ENCODE results near the gene ST14.

The ST14 gene

GRCh38 chr11:130206141-130206540 lies 46.6 kb downstream of the ST14 start:
- Histone ChIP-seq H3K4me1 (ENCODE audit: insufficient read depth, low read length) (no peaks in the 10 kb centered on the region), H3K9me3 (ENCODE audit: insufficient read depth, low read depth, low read length) (no peaks in the 10 kb centered on the region), H3K36me3 (ENCODE audit: insufficient read depth, low read depth, low read length) (no peaks in the 10 kb centered on the region), H3K4me3 (ENCODE audit: low read length) (no peak overlapping the region), H3K27me3 (ENCODE audit: insufficient read depth, low read length) (no peaks in the 10 kb centered on the region), H3K9ac (ENCODE audit: low read depth, low read length) (no peak overlapping the region), H3K27ac (ENCODE audit: low read length) (no peak overlapping the region)

DNA sequence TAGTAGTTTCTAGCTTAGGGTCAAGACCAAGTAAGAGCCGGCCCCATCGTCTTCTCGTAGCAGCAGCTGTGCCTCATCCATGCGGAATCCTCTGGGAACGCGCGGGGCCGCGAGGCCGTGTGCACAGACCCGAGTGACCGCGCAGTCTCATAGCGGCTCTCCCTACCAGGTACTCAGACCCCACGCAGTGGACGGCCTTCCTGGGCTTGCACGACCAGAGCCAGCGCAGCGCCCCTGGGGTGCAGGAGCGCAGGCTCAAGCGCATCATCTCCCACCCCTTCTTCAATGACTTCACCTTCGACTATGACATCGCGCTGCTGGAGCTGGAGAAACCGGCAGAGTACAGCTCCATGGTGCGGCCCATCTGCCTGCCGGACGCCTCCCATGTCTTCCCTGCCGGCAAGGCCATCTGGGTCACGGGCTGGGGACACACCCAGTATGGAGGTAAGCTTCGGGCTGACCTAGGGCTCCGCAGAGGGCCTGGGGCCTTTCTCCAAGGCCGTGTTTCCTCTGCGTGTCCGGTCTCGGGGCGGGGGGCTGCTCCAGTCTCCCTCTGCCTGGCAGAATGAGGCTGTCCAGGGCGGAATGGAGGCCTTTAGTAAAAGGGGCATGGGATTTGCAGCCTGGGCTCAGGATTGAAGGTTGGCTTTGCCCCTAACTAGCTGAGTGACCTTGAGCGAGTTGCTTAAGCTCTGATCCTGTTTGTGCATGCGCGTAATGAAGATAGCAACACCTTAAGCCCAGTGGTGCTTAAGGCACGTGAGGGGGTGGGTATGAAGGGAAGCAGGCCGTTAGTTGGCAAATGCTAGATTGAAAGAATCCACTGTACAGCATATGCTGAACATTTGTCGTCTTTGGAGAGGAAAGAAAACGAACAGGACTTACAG lies 48.9 kb downstream of the ST14 start:
- Histone ChIP-seq H3K27ac (ENCODE audit: low read length) (no peak overlapping the region), H3K9me3 (ENCODE audit: insufficient read depth, low read depth, low read length) (no peaks in the 10 kb centered on the region), H3K9ac (ENCODE audit: low read depth, low read length) (no peak overlapping the region; the same call in 1 of the 2 replicates), H3K27me3 (ENCODE audit: insufficient read depth, low read length) (peaks cover 5% of the 10 kb centered on the region; the same call in 1 of the 2 replicates), H3K36me3 (ENCODE audit: insufficient read depth, low read depth, low read length) (no peaks in the 10 kb centered on the region), H3K4me1 (ENCODE audit: insufficient read depth, low read length) (no peaks in the 10 kb centered on the region), H3K4me3 (ENCODE audit: low read length) (no peak overlapping the region)

DNA sequence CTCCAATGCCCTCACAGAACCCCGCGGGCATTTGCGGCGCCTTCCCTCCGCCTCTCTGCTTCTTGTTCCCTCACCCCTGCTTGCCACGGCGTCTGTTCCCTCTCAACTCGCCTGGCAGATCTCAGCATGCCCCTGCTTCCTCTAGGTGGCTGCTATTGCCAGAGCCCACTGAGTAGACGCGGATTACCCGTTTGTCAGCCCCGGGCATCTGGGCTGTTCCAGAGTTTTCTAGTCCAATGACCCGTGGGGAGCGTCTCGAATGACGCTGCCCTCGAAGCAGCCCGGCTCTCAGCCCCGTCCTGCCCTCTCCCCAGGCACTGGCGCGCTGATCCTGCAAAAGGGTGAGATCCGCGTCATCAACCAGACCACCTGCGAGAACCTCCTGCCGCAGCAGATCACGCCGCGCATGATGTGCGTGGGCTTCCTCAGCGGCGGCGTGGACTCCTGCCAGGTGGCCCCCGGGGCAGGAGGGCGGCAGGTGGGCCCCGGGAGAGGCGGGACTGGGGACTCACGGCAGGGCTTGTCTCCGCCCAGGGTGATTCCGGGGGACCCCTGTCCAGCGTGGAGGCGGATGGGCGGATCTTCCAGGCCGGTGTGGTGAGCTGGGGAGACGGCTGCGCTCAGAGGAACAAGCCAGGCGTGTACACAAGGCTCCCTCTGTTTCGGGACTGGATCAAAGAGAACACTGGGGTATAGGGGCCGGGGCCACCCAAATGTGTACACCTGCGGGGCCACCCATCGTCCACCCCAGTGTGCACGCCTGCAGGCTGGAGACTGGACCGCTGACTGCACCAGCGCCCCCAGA lies 49.7 kb downstream of the ST14 start:
- peaks cover 5% of the 10 kb centered on the region; the same call in 1 of the 2 replicates for H3K27me3 ChIP-seq (ENCODE audit: insufficient read depth, low read length)
- H3K27ac ChIP-seq (ENCODE audit: low read length) = no peak overlapping the region
- H3K4me1 ChIP-seq (ENCODE audit: insufficient read depth, low read length) = no peaks in the 10 kb centered on the region
- no peak overlapping the region for H3K4me3 ChIP-seq (ENCODE audit: low read length)
- no peaks in the 10 kb centered on the region for H3K9me3 ChIP-seq (ENCODE audit: insufficient read depth, low read depth, low read length)
- no peaks in the 10 kb centered on the region for H3K36me3 ChIP-seq (ENCODE audit: insufficient read depth, low read depth, low read length)
- H3K9ac ChIP-seq (ENCODE audit: low read depth, low read length) = no peak overlapping the region; the same call in 1 of the 2 replicates

- Histone ChIP-seq H3K27ac (ENCODE audit: low read length) (no peak overlapping the region), H3K4me1 (ENCODE audit: insufficient read depth, low read length) (no peaks in the 10 kb centered on the region), H3K27me3 (ENCODE audit: insufficient read depth, low read length) (peaks cover 5% of the 10 kb centered on the region; the same call in 1 of the 2 replicates), H3K9me3 (ENCODE audit: insufficient read depth, low read depth, low read length) (no peaks in the 10 kb centered on the region), H3K4me3 (ENCODE audit: low read length) (no peak overlapping the region), H3K9ac (ENCODE audit: low read depth, low read length) (no peak overlapping the region), H3K36me3 (ENCODE audit: insufficient read depth, low read depth, low read length) (no peaks in the 10 kb centered on the region)
Measured at GRCh38 chr11:130209954-130210854, 50.6 kb downstream of the ST14 start.

DNA sequence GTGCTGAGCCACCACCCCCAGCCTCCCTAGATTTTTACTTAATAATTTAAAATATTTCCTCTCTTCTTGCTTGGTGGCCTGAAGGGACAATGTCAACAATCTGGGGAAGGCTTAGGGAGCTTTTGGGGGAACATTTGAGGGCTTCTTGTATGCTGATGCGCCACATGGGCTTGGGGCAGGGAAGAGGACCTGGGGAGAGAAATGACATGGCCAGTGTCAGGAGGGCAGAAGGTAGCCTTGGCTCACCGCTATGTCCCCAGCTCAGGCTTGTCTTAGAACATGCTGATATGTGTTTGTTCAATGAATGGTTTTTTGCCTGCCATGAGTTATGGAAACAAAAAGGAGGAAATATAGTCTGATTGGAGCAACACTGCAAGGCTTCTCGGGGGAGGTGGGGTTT lies 51.6 kb downstream of the ST14 start:
- no peaks in the 10 kb centered on the region for H3K9me3 ChIP-seq (ENCODE audit: insufficient read depth, low read depth, low read length)
- no peak overlapping the region for H3K4me3 ChIP-seq (ENCODE audit: low read length)
- H3K27me3 ChIP-seq (ENCODE audit: insufficient read depth, low read length) = peaks cover 5% of the 10 kb centered on the region; the same call in 1 of the 2 replicates
- H3K27ac ChIP-seq (ENCODE audit: low read length) = no peak overlapping the region
- no peaks in the 10 kb centered on the region for H3K4me1 ChIP-seq (ENCODE audit: insufficient read depth, low read length)
- H3K36me3 ChIP-seq (ENCODE audit: insufficient read depth, low read depth, low read length) = no peaks in the 10 kb centered on the region
- no peak overlapping the region for H3K9ac ChIP-seq (ENCODE audit: low read depth, low read length)

- Histone ChIP-seq H3K4me3 (ENCODE audit: low read length) (no peak overlapping the region), H3K27ac (ENCODE audit: low read length) (no peak overlapping the region), H3K27me3 (ENCODE audit: insufficient read depth, low read length) (peaks cover 5% of the 10 kb centered on the region; the same call in 1 of the 2 replicates), H3K36me3 (ENCODE audit: insufficient read depth, low read depth, low read length) (no peaks in the 10 kb centered on the region), H3K9me3 (ENCODE audit: insufficient read depth, low read depth, low read length) (no peaks in the 10 kb centered on the region), H3K9ac (ENCODE audit: low read depth, low read length) (no peak overlapping the region), H3K4me1 (ENCODE audit: insufficient read depth, low read length) (no peaks in the 10 kb centered on the region)
Measured at GRCh38 chr11:130211781-130212401, 52.3 kb downstream of the ST14 start.

DNA sequence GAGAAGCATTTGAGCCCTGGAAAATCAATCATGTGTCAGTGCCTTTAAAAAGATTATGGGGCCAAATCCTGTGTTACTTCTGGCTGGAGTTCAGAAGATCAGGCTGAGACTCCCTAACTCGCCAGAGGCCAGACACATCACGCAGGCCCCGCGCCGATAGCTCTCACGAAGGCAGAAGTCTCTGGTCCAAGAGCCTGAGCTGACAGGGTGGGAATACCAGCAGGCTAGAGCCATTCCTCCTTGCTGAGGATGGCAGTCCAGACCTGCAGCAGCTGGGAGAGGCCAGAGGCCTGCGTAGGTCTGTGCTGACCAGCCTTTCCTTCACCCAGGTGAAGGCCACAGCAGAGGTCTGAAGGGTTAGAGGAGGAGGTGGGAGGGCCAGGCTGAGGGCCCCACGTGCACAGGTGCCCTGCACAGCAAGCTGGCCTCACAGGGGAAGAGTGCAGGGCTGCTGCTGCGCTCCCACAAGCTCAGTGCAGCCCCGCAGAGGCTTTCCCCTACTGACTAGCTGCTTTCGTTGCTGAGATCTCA lies 52.9 kb downstream of the ST14 start:
- Histone ChIP-seq H3K4me1 (ENCODE audit: insufficient read depth, low read length) (peaks cover 3% of the 10 kb centered on the region; the same call in 1 of the 2 replicates), H3K27me3 (ENCODE audit: insufficient read depth, low read length) (peaks cover 5% of the 10 kb centered on the region; the same call in 1 of the 2 replicates), H3K9ac (ENCODE audit: low read depth, low read length) (no peak overlapping the region), H3K9me3 (ENCODE audit: insufficient read depth, low read depth, low read length) (no peaks in the 10 kb centered on the region), H3K36me3 (ENCODE audit: insufficient read depth, low read depth, low read length) (no peaks in the 10 kb centered on the region), H3K27ac (ENCODE audit: low read length) (no peak overlapping the region), H3K4me3 (ENCODE audit: low read length) (no peak overlapping the region)

- Histone ChIP-seq H3K9me3 (ENCODE audit: insufficient read depth, low read depth, low read length) (no peaks in the 10 kb centered on the region), H3K4me3 (ENCODE audit: low read length) (no peak overlapping the region), H3K4me1 (ENCODE audit: insufficient read depth, low read length) (peaks cover 4% of the 10 kb centered on the region; the same call in 1 of the 2 replicates), H3K9ac (ENCODE audit: low read depth, low read length) (no peak overlapping the region), H3K27ac (ENCODE audit: low read length) (no peak overlapping the region), H3K27me3 (ENCODE audit: insufficient read depth, low read length) (peaks cover 5% of the 10 kb centered on the region; the same call in 1 of the 2 replicates), H3K36me3 (ENCODE audit: insufficient read depth, low read depth, low read length) (no peaks in the 10 kb centered on the region)
Measured at GRCh38 chr11:130213143-130213978, 53.8 kb downstream of the ST14 start.

DNA sequence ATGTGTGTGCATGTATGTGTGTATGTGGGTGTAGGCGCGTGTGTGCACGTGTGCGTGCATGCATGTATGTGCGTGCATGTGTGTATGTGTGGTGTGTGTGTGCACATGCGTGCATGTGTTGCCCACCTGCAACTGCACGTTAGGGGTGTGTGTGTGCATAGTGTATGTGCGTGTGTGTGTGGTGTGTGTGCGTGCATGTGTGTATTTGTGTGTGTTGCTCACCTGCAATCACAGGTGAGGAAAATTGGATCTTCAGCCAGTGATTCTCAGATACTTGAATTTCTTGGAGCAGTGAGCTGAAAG lies 54.3 kb downstream of the ST14 start:
- Histone ChIP-seq H3K9me3 (ENCODE audit: insufficient read depth, low read depth, low read length) (no peaks in the 10 kb centered on the region), H3K4me1 (ENCODE audit: insufficient read depth, low read length) (peaks cover 4% of the 10 kb centered on the region; the same call in 1 of the 2 replicates), H3K27ac (ENCODE audit: low read length) (no peak overlapping the region), H3K27me3 (ENCODE audit: insufficient read depth, low read length) (peaks cover 5% of the 10 kb centered on the region; the same call in 1 of the 2 replicates), H3K4me3 (ENCODE audit: low read length) (no peak overlapping the region), H3K36me3 (ENCODE audit: insufficient read depth, low read depth, low read length) (no peaks in the 10 kb centered on the region), H3K9ac (ENCODE audit: low read depth, low read length) (no peak overlapping the region)

GRCh38 chr11:130214861-130215530 lies 55.4 kb downstream of the ST14 start:
- H3K9me3 ChIP-seq (ENCODE audit: insufficient read depth, low read depth, low read length) = no peaks in the 10 kb centered on the region
- H3K36me3 ChIP-seq (ENCODE audit: insufficient read depth, low read depth, low read length) = no peaks in the 10 kb centered on the region
- no peak overlapping the region for H3K4me3 ChIP-seq (ENCODE audit: low read length)
- H3K9ac ChIP-seq (ENCODE audit: low read depth, low read length) = no peak overlapping the region
- peaks cover 5% of the 10 kb centered on the region; the same call in 1 of the 2 replicates for H3K27me3 ChIP-seq (ENCODE audit: insufficient read depth, low read length)
- peaks cover 4% of the 10 kb centered on the region; the same call in 1 of the 2 replicates for H3K4me1 ChIP-seq (ENCODE audit: insufficient read depth, low read length)
- no peak overlapping the region for H3K27ac ChIP-seq (ENCODE audit: low read length)
